ENCODE measurements around the gene EBP. TPM values are rescaled to one million over a fixed set of nuclear protein-coding genes. Genes with fewer than 3 reads are reported as not detected.
"Not testable (repeated sequence)": the region's sequence is repeated elsewhere in the genome, so short reads cannot be mapped to it uniquely, and the experiment has no call there.

Gene EBP
- total and polyA plus RNA-seq, 5 experiments from 2014 or later, result 30.7 to 88.8 (median 77.0) TPM

GRCh38 chrX:48514868-48515460 lies 6.6 kb upstream of the EBP start:
- H3K4me3 Mint-ChIP-seq, result no peak overlapping the region
- POLR2A ChIA-PET, result interaction anchor here (1.0 kb wide), 1 partner anchor 13 kb away, joined by 3 read pairs; no protein-coding TSS in a partner anchor
- peak overlapping the region in 3 of 10 donors; percentile 14 to 66 (median 47) for H3K27ac Mint-ChIP-seq
- H3K4me1 Mint-ChIP-seq, result peaks cover 12 to 35% (median 25%) of the 10 kb centered on the region in 4 donors
- no peak for ATAC-seq
- no peaks in the 10 kb centered on the region for H3K27me3 Mint-ChIP-seq
- H3K36me3 Mint-ChIP-seq, result peaks cover 0 to 15% (median 2%) of the 10 kb centered on the region in 3 donors
- no peaks in the 10 kb centered on the region for H3K9me3 Mint-ChIP-seq
- no peak for DNase-seq

GRCh38 chrX:48515842-48516241 lies 5.8 kb upstream of the EBP start:
- H3K36me3 Mint-ChIP-seq, result peaks cover 0 to 15% (median 2%) of the 10 kb centered on the region in 3 donors
- POLR2A ChIA-PET, result no interaction called here
- H3K27me3 Mint-ChIP-seq, result no peaks in the 10 kb centered on the region
- H3K4me1 Mint-ChIP-seq, result peaks cover 12 to 36% (median 26%) of the 10 kb centered on the region in 4 donors
- peak overlapping the region in 2 of 10 donors; percentile 28 to 77 for H3K27ac Mint-ChIP-seq
- DNase-seq, result no peak
- H3K9me3 Mint-ChIP-seq, result no peaks in the 10 kb centered on the region
- H3K4me3 Mint-ChIP-seq, result no peak overlapping the region
- ATAC-seq, result no peak

GRCh38 chrX:48516285-48516684 lies 5.3 kb upstream of the EBP start:
- no peak for DNase-seq
- POLR2A ChIA-PET, result no interaction called here
- no peaks in the 10 kb centered on the region for H3K9me3 Mint-ChIP-seq
- peak overlapping the region in 1 of 10 donors; percentile 31 for H3K4me3 Mint-ChIP-seq
- H3K36me3 Mint-ChIP-seq, result peaks cover 0 to 15% (median 2%) of the 10 kb centered on the region in 3 donors
- no peak for ATAC-seq
- H3K27ac Mint-ChIP-seq, result peak overlapping the region in 3 of 10 donors; percentile 22 to 77 (median 77)
- no peaks in the 10 kb centered on the region for H3K27me3 Mint-ChIP-seq
- peaks cover 13 to 37% (median 26%) of the 10 kb centered on the region in 4 donors for H3K4me1 Mint-ChIP-seq

- H3K9me3 Mint-ChIP-seq, result no peaks in the 10 kb centered on the region
- no peaks in the 10 kb centered on the region for H3K27me3 Mint-ChIP-seq
- DNase-seq (no peak), ATAC-seq (no peak)
- peak overlapping the region in 2 of 10 donors; percentile 24 to 77 for H3K27ac Mint-ChIP-seq
- POLR2A ChIA-PET, result no interaction called here
- H3K4me3 Mint-ChIP-seq, result no peak overlapping the region
- H3K36me3 Mint-ChIP-seq, result peaks cover 0 to 15% (median 2%) of the 10 kb centered on the region in 3 donors
- peaks cover 11 to 35% (median 28%) of the 10 kb centered on the region in 4 donors for H3K4me1 Mint-ChIP-seq
Measured at GRCh38 chrX:48516987-48517386, 4.6 kb upstream of the EBP start.

DNA sequence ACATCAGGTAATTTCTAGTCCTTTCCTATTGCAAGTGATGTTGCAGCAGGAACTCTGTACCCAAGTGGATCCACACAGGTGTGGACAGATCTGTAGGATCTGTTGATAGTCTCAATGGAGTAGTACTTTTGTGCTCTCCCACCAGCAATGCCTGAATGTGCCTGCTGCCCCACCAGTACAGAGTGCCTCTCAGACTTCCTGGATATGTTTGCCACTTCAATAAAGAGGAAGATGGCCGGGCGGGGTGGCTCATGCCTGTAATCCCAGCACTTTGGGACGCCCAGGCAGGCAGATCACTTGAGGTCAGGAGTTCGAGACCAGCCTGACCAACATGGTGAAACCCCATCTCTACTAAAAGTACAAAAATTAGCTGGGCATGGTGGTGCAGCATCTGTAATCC lies 2.1 kb upstream of the EBP start:
- DNase-seq, POLR2A ChIA-PET, H3K27me3 Mint-ChIP-seq, ATAC-seq, H3K4me3 Mint-ChIP-seq, H3K9me3 Mint-ChIP-seq: not testable (repeated sequence)
- H3K27ac Mint-ChIP-seq, result peak overlapping the region in 7 of 10 donors; percentile 13 to 94 (median 57)
- peaks cover 13 to 38% (median 31%) of the 10 kb centered on the region in 4 donors for H3K4me1 Mint-ChIP-seq
- H3K36me3 Mint-ChIP-seq, result peaks cover 0 to 18% (median 2%) of the 10 kb centered on the region in 3 donors

- POLR2A ChIA-PET, result no interaction called here
- DNase-seq, result no peak
- H3K27me3 Mint-ChIP-seq, result no peaks in the 10 kb centered on the region
- H3K36me3 Mint-ChIP-seq, result peaks cover 0 to 12% (median 0%) of the 10 kb centered on the region in 3 donors
- ATAC-seq, result no peak
- peaks cover 13 to 41% (median 33%) of the 10 kb centered on the region in 4 donors for H3K4me1 Mint-ChIP-seq
- peak overlapping the region; percentile 76 to 92 (median 88) for H3K4me3 Mint-ChIP-seq
- peak overlapping the region; percentile 89 to 97 (median 94) for H3K27ac Mint-ChIP-seq
- peaks cover 0 to 1% (median 0%) of the 10 kb centered on the region in 9 donors for H3K9me3 Mint-ChIP-seq
Measured at GRCh38 chrX:48520455-48520854, 1.2 kb upstream of the EBP start.

GRCh38 chrX:48520976-48521352 lies 644 bp upstream of the EBP start:
- Mint-ChIP-seq H3K27ac (peak overlapping the region; percentile 89 to 97 (median 94)), H3K4me3 (peak overlapping the region; percentile 76 to 92 (median 88)), H3K9me3 (peaks cover 0 to 1% (median 0%) of the 10 kb centered on the region in 9 donors), H3K36me3 (peaks cover 0 to 11% (median 0%) of the 10 kb centered on the region in 3 donors), H3K4me1 (peaks cover 13 to 41% (median 33%) of the 10 kb centered on the region in 4 donors), H3K27me3 (no peaks in the 10 kb centered on the region)
- DNase-seq (no peak), ATAC-seq (no peak)
- POLR2A ChIA-PET, result interaction anchor here (2.4 kb wide), 1 partner anchor 18 kb away, joined by 12 read pairs; the partner anchor contains the start of gene TBC1D25

GRCh38 chrX:48522291-48522690 lies 683 bp downstream of the EBP start:
- H3K9me3 Mint-ChIP-seq, result peaks cover 0 to 1% (median 0%) of the 10 kb centered on the region in 9 donors
- POLR2A ChIA-PET, result interaction anchor here (0.6 to 2.4 kb wide), 8 partner anchors 17 to 869 kb away, joined by 3 to 12 read pairs (median 4); partner anchors contain the start of genes RBM3 and TBC1D25
- H3K4me1 Mint-ChIP-seq, result peaks cover 12 to 38% (median 27%) of the 10 kb centered on the region in 4 donors
- H3K27me3 Mint-ChIP-seq, result no peaks in the 10 kb centered on the region
- H3K27ac Mint-ChIP-seq, result peak overlapping the region; percentile 89 to 97 (median 94)
- no peak for ATAC-seq
- H3K36me3 Mint-ChIP-seq, result peaks cover 0 to 22% (median 5%) of the 10 kb centered on the region in 3 donors
- peak overlapping the region; percentile 76 to 92 (median 88) for H3K4me3 Mint-ChIP-seq
- DNase-seq, result no peak

DNA sequence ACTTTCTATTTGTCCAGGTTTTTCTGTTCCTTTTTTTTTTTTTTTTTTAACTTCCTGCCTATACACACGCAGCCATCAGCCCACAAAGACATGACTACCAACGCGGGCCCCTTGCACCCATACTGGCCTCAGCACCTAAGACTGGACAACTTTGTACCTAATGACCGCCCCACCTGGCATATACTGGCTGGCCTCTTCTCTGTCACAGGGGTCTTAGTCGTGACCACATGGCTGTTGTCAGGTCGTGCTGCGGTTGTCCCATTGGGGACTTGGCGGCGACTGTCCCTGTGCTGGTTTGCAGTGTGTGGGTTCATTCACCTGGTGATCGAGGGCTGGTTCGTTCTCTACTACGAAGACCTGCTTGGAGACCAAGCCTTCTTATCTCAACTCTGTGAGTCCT lies 2.1 kb downstream of the EBP start:
- DNase-seq, result no peak
- Mint-ChIP-seq H3K9me3 (peaks cover 0 to 1% (median 0%) of the 10 kb centered on the region in 9 donors), H3K27me3 (no peaks in the 10 kb centered on the region), H3K4me3 (peak overlapping the region in 9 of 10 donors; percentile 38 to 77 (median 51)), H3K27ac (peak overlapping the region in 4 of 10 donors; percentile 64 to 89 (median 75)), H3K36me3 (peaks cover 0 to 36% (median 5%) of the 10 kb centered on the region in 3 donors), H3K4me1 (peaks cover 12 to 38% (median 27%) of the 10 kb centered on the region in 4 donors)
- no peak for ATAC-seq
- POLR2A ChIA-PET, result no interaction called here

DNA sequence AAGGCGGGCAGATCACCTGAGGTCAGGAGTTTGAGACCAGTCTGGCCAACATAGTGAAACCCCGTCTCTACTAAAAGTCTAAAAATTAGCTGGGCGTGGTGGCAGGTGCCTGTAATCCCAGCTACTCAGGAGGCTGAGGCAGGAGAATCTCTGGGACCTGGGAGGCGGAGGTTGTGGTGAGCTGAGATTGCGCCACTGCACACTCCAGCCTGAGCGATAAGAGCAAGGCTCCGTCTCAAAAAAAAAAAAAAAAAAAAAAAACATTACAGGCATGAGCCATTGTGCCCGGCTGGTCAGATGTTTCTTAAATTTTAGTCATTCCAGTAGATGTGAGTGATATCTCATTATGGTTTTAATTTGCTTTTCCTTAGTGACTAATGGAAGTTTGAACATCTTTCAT lies 4.2 kb downstream of the EBP start:
- not testable (repeated sequence) for H3K27ac Mint-ChIP-seq, H3K9me3 Mint-ChIP-seq, ATAC-seq, H3K4me3 Mint-ChIP-seq, H3K27me3 Mint-ChIP-seq, DNase-seq
- Mint-ChIP-seq H3K36me3 (peaks cover 0 to 39% (median 5%) of the 10 kb centered on the region in 3 donors), H3K4me1 (peaks cover 7 to 21% (median 15%) of the 10 kb centered on the region in 4 donors)
- POLR2A ChIA-PET, result interaction anchor here (1.2 kb wide), 1 partner anchor 13 kb away, joined by 3 read pairs; the partner anchor contains the start of gene TBC1D25

DNA sequence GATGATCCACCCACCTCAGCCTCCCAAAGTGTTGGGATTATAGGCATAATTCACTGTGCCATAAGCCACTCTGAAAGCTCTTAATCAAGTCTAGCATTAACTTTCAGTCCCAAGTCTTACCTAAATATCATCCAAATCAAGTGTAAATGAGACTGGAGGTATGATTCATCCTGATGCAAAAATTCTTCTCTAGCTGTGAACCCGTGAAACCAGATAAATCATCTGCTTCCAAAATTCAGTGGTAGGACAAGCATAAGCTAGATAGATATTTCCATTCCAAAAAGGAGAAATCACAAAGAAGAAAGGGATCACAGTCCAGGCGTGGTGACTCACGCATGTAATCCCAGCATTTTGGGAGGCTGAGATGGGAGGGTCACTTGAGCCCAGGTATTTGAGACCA lies 9.1 kb downstream of the EBP start:
- H3K27ac Mint-ChIP-seq, result no peak overlapping the region
- H3K36me3 Mint-ChIP-seq, result peaks cover 0 to 32% (median 5%) of the 10 kb centered on the region in 3 donors
- peaks cover 0 to 15% (median 11%) of the 10 kb centered on the region in 4 donors for H3K4me1 Mint-ChIP-seq
- POLR2A ChIA-PET, result no interaction called here
- ATAC-seq, result no peak
- H3K4me3 Mint-ChIP-seq, result no peak overlapping the region
- H3K9me3 Mint-ChIP-seq, result no peaks in the 10 kb centered on the region
- no peaks in the 10 kb centered on the region for H3K27me3 Mint-ChIP-seq
- no peak for DNase-seq

DNA sequence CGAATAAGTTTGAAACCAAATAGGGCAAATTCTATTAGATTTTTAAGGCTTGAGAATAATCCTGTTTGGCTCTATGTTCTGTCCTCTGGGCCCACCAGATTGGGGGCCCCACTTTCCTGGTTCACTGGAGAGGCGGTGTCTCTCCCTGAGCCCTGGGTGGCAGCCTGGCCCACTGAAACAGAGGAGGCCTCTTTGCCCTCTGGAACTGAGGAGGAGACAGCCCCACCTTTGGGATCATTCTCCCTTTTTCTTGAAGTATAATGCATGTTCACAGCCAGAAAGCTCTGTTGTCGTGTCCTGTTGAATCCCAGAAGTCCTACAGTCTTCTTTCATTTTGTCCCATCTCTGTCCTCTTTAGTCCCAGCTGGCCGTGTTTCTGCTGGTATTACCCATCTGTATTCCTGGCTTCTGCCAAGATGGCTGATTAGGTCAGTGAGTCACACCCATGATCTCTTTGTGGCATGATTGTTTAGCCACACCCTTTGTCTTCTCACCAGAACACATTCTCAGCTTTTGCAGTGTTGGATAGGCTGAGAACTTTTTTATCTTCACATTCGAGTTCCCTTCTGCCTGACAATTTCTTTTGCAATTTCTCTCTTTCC lies 9.9 kb downstream of the EBP start:
- H3K27me3 Mint-ChIP-seq, result no peaks in the 10 kb centered on the region
- no peak for DNase-seq
- peak overlapping the region in 3 of 10 donors; percentile 41 to 86 (median 83) for H3K27ac Mint-ChIP-seq
- H3K4me1 Mint-ChIP-seq, result peaks cover 0 to 15% (median 10%) of the 10 kb centered on the region in 4 donors
- H3K36me3 Mint-ChIP-seq, result peaks cover 0 to 27% (median 3%) of the 10 kb centered on the region in 3 donors
- no peak overlapping the region for H3K4me3 Mint-ChIP-seq
- no peak for ATAC-seq
- no peaks in the 10 kb centered on the region for H3K9me3 Mint-ChIP-seq
- POLR2A ChIA-PET, result no interaction called here

- no peak for ATAC-seq
- H3K27me3 Mint-ChIP-seq, result no peaks in the 10 kb centered on the region
- DNase-seq, result no peak
- no peaks in the 10 kb centered on the region for H3K9me3 Mint-ChIP-seq
- peaks cover 0 to 20% (median 0%) of the 10 kb centered on the region in 3 donors for H3K36me3 Mint-ChIP-seq
- H3K4me3 Mint-ChIP-seq, result no peak overlapping the region
- peak overlapping the region in 5 of 10 donors; percentile 37 to 86 (median 41) for H3K27ac Mint-ChIP-seq
- peaks cover 0 to 11% (median 7%) of the 10 kb centered on the region in 4 donors for H3K4me1 Mint-ChIP-seq
- POLR2A ChIA-PET, result no interaction called here
Measured at GRCh38 chrX:48532161-48532560, 10.6 kb downstream of the EBP start.

Measured in naive thymus-derived CD8-positive, alpha-beta T cell (primary cell).